Stimulated activated naive B cell treated with anti-CD40 and anti-IgM and Interleukin-4, amounts not matched to agents 10 μg/mL and 1 μg/mL and 100 μg/mL, for 72 hours (primary cell): ENCODE measurements around the gene USF1.
"Not testable (repeated sequence)": the region's sequence is repeated elsewhere in the genome, so short reads cannot be mapped to it uniquely, and the experiment has no call there.

Experiments
- ATAC-seq, 2 donors: fragments of 150-1000 bp; cut with Tn5 transposase; replicated peaks; 2 replicates each; pipeline ENCODE4 v1.10.0; 2021; ENCODE audit warnings: moderate library complexity in 1 of 2
- DNase-seq: peaks from one replicate; pipeline ENCODE4 v3.0.0; 2021
- H3K27ac Mint-ChIP-seq: one replicate; pipeline ENCODE4 v1.8.0; 2022; ENCODE audit warnings: mild to moderate bottlenecking, mixed read lengths
- H3K27me3 Mint-ChIP-seq, 2 donors: one replicate each; pipeline ENCODE4 v1.8.0; 2022; ENCODE audit warnings: mixed read lengths in 2 of 2
- H3K36me3 Mint-ChIP-seq, 2 donors: one replicate each; pipeline ENCODE4 v1.8.0; 2022; ENCODE audit warnings: mixed read lengths in 2 of 2, mild to moderate bottlenecking in 1 of 2
- H3K4me1 Mint-ChIP-seq, 2 donors: one replicate each; pipeline ENCODE4 v1.8.0; 2022; ENCODE audit warnings: mixed read lengths in 2 of 2, mild to moderate bottlenecking in 1 of 2
- H3K4me3 Mint-ChIP-seq, 2 donors: one replicate each; pipeline ENCODE4 v1.8.0; 2022; ENCODE audit warnings: mild to moderate bottlenecking in 2 of 2, mixed read lengths in 2 of 2, moderate library complexity in 1 of 2
- H3K9me3 Mint-ChIP-seq, 2 donors: one replicate each; pipeline ENCODE4 v1.8.0; 2022; ENCODE audit warnings: mixed read lengths in 2 of 2, mild to moderate bottlenecking in 1 of 2

USF1 gene

GRCh38 chr1:161012420-161012819 lies 33.4 kb downstream of the USF1 start:
- no peak for ATAC-seq
- DNase-seq, result no peak
- Mint-ChIP-seq H3K36me3 (no peaks in the 10 kb centered on the region), H3K4me3 (no peak overlapping the region), H3K4me1 (peaks cover 12 to 31% of the 10 kb centered on the region in 2 donors), H3K27me3 (no peaks in the 10 kb centered on the region), H3K27ac (no peak overlapping the region), H3K9me3 (no peaks in the 10 kb centered on the region)

- no peak for DNase-seq
- H3K27me3 Mint-ChIP-seq, result no peaks in the 10 kb centered on the region
- peaks cover 13 to 26% of the 10 kb centered on the region in 2 donors for H3K4me1 Mint-ChIP-seq
- no peak overlapping the region for H3K4me3 Mint-ChIP-seq
- no peak overlapping the region for H3K27ac Mint-ChIP-seq
- ATAC-seq, result no peak
- peaks cover 0 to 1% of the 10 kb centered on the region in 2 donors for H3K36me3 Mint-ChIP-seq
- no peaks in the 10 kb centered on the region for H3K9me3 Mint-ChIP-seq
These were observed 36.1 kb downstream of the USF1 start for GRCh38 chr1:161009602-161010211.

GRCh38 chr1:161008869-161009510 lies 36.8 kb downstream of the USF1 start:
- Mint-ChIP-seq H3K36me3 (peaks cover 0 to 1% of the 10 kb centered on the region in 2 donors), H3K27me3 (no peaks in the 10 kb centered on the region), H3K27ac (no peak overlapping the region), H3K4me1 (peaks cover 10 to 22% of the 10 kb centered on the region in 2 donors), H3K4me3 (no peak overlapping the region), H3K9me3 (no peaks in the 10 kb centered on the region)
- no peak for ATAC-seq
- DNase-seq, result no peak

- peaks cover 0 to 1% of the 10 kb centered on the region in 2 donors for H3K36me3 Mint-ChIP-seq
- DNase-seq (no peak), ATAC-seq (no peak)
- H3K4me3 Mint-ChIP-seq, result no peak overlapping the region
- H3K27me3 Mint-ChIP-seq, result no peaks in the 10 kb centered on the region
- H3K27ac Mint-ChIP-seq, result no peak overlapping the region
- peaks cover 2 to 10% of the 10 kb centered on the region in 2 donors for H3K4me1 Mint-ChIP-seq
- H3K9me3 Mint-ChIP-seq, result no peaks in the 10 kb centered on the region
These were observed 38.4 kb downstream of the USF1 start for GRCh38 chr1:161007369-161007768.

- H3K9me3 Mint-ChIP-seq, result no peaks in the 10 kb centered on the region
- H3K27me3 Mint-ChIP-seq, result no peaks in the 10 kb centered on the region
- H3K4me1 Mint-ChIP-seq, result peaks cover 4 to 6% of the 10 kb centered on the region in 2 donors
- DNase-seq, result no peak
- H3K36me3 Mint-ChIP-seq, result peaks cover 1 to 2% of the 10 kb centered on the region in 2 donors
- no peak overlapping the region for H3K27ac Mint-ChIP-seq
- no peak overlapping the region for H3K4me3 Mint-ChIP-seq
- no peak for ATAC-seq
These were observed 39.2 kb downstream of the USF1 start for GRCh38 chr1:161006563-161006962.

GRCh38 chr1:161001525-161001924 lies 44.3 kb downstream of the USF1 start:
- DNase-seq (no peak), ATAC-seq (no peak)
- no peaks in the 10 kb centered on the region for H3K27me3 Mint-ChIP-seq
- H3K36me3 Mint-ChIP-seq, result peaks cover 20 to 28% of the 10 kb centered on the region in 2 donors
- no peak overlapping the region for H3K27ac Mint-ChIP-seq
- H3K4me3 Mint-ChIP-seq, result no peak overlapping the region
- H3K9me3 Mint-ChIP-seq, result no peaks in the 10 kb centered on the region
- peaks cover 21 to 24% of the 10 kb centered on the region in 2 donors for H3K4me1 Mint-ChIP-seq

- no peaks in the 10 kb centered on the region for H3K27me3 Mint-ChIP-seq
- DNase-seq (no peak), ATAC-seq (no peak)
- peaks cover 22 to 28% of the 10 kb centered on the region in 2 donors for H3K4me1 Mint-ChIP-seq
- no peaks in the 10 kb centered on the region for H3K9me3 Mint-ChIP-seq
- H3K4me3 Mint-ChIP-seq, result no peak overlapping the region
- H3K27ac Mint-ChIP-seq, result no peak overlapping the region
- peaks cover 20 to 28% of the 10 kb centered on the region in 2 donors for H3K36me3 Mint-ChIP-seq
These were observed 44.9 kb downstream of the USF1 start for GRCh38 chr1:161000736-161001480.

GRCh38 chr1:160999376-160999775 lies 46.4 kb downstream of the USF1 start:
- peak overlapping the region; percentile 42 for H3K27ac Mint-ChIP-seq
- peaks cover 20 to 28% of the 10 kb centered on the region in 2 donors for H3K36me3 Mint-ChIP-seq
- peak; percentile 66 to 76 for ATAC-seq

GRCh38 chr1:160997323-160998038 lies 48.3 kb downstream of the USF1 start:
- ATAC-seq (peak; percentile 76 to 81), DNase-seq (no peak)
- Mint-ChIP-seq H3K36me3 (peaks cover 20 to 28% of the 10 kb centered on the region in 2 donors), H3K9me3 (no peaks in the 10 kb centered on the region), H3K4me1 (peaks cover 22 to 28% of the 10 kb centered on the region in 2 donors), H3K27me3 (no peaks in the 10 kb centered on the region), H3K4me3 (no peak overlapping the region), H3K27ac (peak overlapping the region; percentile 73)

More at GRCh38 chr1:160999376-160999775, 46.4 kb downstream of the USF1 start:
- Mint-ChIP-seq H3K27me3 (no peaks in the 10 kb centered on the region), H3K4me3 (no peak overlapping the region), H3K4me1 (peaks cover 22 to 28% of the 10 kb centered on the region in 2 donors), H3K9me3 (no peaks in the 10 kb centered on the region)
- DNase-seq, result no peak

- Mint-ChIP-seq H3K4me1 (peaks cover 18 to 28% of the 10 kb centered on the region in 2 donors), H3K4me3 (no peak overlapping the region), H3K27ac (no peak overlapping the region), H3K36me3 (peaks cover 20 to 25% of the 10 kb centered on the region in 2 donors), H3K9me3 (no peaks in the 10 kb centered on the region), H3K27me3 (no peaks in the 10 kb centered on the region)
- no peak for DNase-seq
- peak; percentile 55 to 68 for ATAC-seq
These were observed 49.6 kb downstream of the USF1 start for GRCh38 chr1:160996178-160996577.

GRCh38 chr1:160993544-160994193 lies 52.1 kb downstream of the USF1 start:
- Mint-ChIP-seq H3K36me3 (peaks cover 0 to 4% of the 10 kb centered on the region in 2 donors), H3K9me3 (no peaks in the 10 kb centered on the region), H3K27me3 (no peaks in the 10 kb centered on the region), H3K4me1 (peaks cover 14 to 28% of the 10 kb centered on the region in 2 donors), H3K4me3 (no peak overlapping the region), H3K27ac (no peak overlapping the region)
- ATAC-seq, result no peak
- no peak for DNase-seq

GRCh38 chr1:160992036-160992435 lies 53.7 kb downstream of the USF1 start:
- not testable (repeated sequence) for H3K9me3 Mint-ChIP-seq, H3K4me3 Mint-ChIP-seq, H3K36me3 Mint-ChIP-seq, DNase-seq, ATAC-seq, H3K27me3 Mint-ChIP-seq, H3K27ac Mint-ChIP-seq
- H3K4me1 Mint-ChIP-seq, result peaks cover 6 to 19% of the 10 kb centered on the region in 2 donors
